ENCODE measurements around the gene DYNC1I2. TPM values are rescaled to one million over a fixed set of nuclear protein-coding genes. Genes with fewer than 3 reads are reported as not detected.

DYNC1I2 gene
- total and polyA plus RNA-seq, 2 experiments from 2014 or later: 79.4 to 102 TPM

- H3K4me3 Mint-ChIP-seq: no peak overlapping the region
- Histone ChIP-seq H3F3A (replicated peaks; ENCODE audit: low read depth) (no peaks in the 10 kb centered on the region), H3K4me1 (ENCODE audit: insufficient read depth) (no peaks in the 10 kb centered on the region), H3K4me2 (no peak overlapping the region), H3K4me3 (no peak overlapping the region), H3K9me2 (ENCODE audit: insufficient read depth) (no peaks in the 10 kb centered on the region), H2AFZ (no peak overlapping the region), H3K27me3 (ENCODE audit: insufficient read depth) (no peaks in the 10 kb centered on the region), H3K79me2 (replicated peaks; ENCODE audit: insufficient read depth) (no peaks in the 10 kb centered on the region), H3K27ac (ENCODE audit: low read depth) (no peak overlapping the region), H3K36me3 (ENCODE audit: insufficient read depth) (peaks cover 4% of the 10 kb centered on the region; the same call in 1 of the 2 replicates), H4K20me1 (replicated peaks; ENCODE audit: insufficient read depth) (no peaks in the 10 kb centered on the region; the same call in 1 of the 2 replicates)
- peaks cover 3% of the 10 kb centered on the region; the same call in 1 of the 3 replicates for H3K36me3 Mint-ChIP-seq (ENCODE audit: low read depth)
- no peak for ATAC-seq
- H3K27ac Mint-ChIP-seq: no peak overlapping the region
- DNase-seq (ENCODE audit: low spot score): no peak
- H3K27me3 Mint-ChIP-seq (ENCODE audit: insufficient read depth, low read depth, poor library complexity): no peaks in the 10 kb centered on the region
- TF ChIP-seq STAT1 (IDR thresholded peaks at IDR 0.05; ENCODE audit: unreplicated experiment) (no peak), JUNB (IDR thresholded peaks at IDR 0.05; ENCODE audit: unreplicated experiment) (no peak), EZH2phosphoT487 (IDR thresholded peaks at IDR 0.05; ENCODE audit: unreplicated experiment) (no peak), REST (IDR thresholded peaks at IDR 0.05; ENCODE audit: unreplicated experiment) (no peak), ZNF462 (CRISPR knock-in tag; IDR thresholded peaks at IDR 0.05) (no peak), ETS1 (IDR thresholded peaks at IDR 0.05) (no peak), CREB1 (CRISPR knock-in tag; IDR thresholded peaks at IDR 0.05; ENCODE audit: low read depth) (no peak), ZNF114 (CRISPR knock-in tag; IDR thresholded peaks at IDR 0.05) (no peak), POLR2AphosphoS5 (IDR thresholded peaks at IDR 0.05; ENCODE audit: low read depth) (no peak), CTCF (conservative IDR thresholded peaks at IDR 0.05; ENCODE audit: low read depth in 2 of 2) (no peak), EZH2 (IDR thresholded peaks at IDR 0.05; ENCODE audit: low read depth, unreplicated experiment) (no peak), ZNF331 (CRISPR knock-in tag; IDR thresholded peaks at IDR 0.05; ENCODE audit: low read depth) (no peak), NANOG (IDR thresholded peaks at IDR 0.05; ENCODE audit: borderline replicate concordance) (no peak)
- no peaks in the 10 kb centered on the region for H3K9me3 Mint-ChIP-seq
- H3K4me1 Mint-ChIP-seq: no peaks in the 10 kb centered on the region
Observed at GRCh38 chr2:171745141-171745540, 57.9 kb downstream of the DYNC1I2 start.

Data from GM23338 (cell line).